Activated T-helper 17 cell treated with anti-CD3 and anti-CD28 coated beads, Interleukin-2, amount 50 U/mL, for 72 hours (primary cell): ENCODE measurements around the gene TXNIP. TPM values are rescaled to one million over a fixed set of nuclear protein-coding genes. Genes with fewer than 3 reads are reported as not detected.

Source experiments
- ATAC-seq: fragments of 150-1000 bp; cut with Tn5 transposase; replicated peaks from 2 replicates; pipeline ENCODE4 v1.10.0; 2021; ENCODE audit warnings: mild to moderate bottlenecking, moderate library complexity
- H3K27ac Mint-ChIP-seq: one replicate; pipeline ENCODE4 v1.8.0; 2022; ENCODE audit warnings: mixed read lengths
- H3K27me3 Mint-ChIP-seq: one replicate; pipeline ENCODE4 v1.8.0; 2022; ENCODE audit warnings: mixed read lengths
- H3K36me3 Mint-ChIP-seq: one replicate; pipeline ENCODE4 v1.8.0; 2022; ENCODE audit warnings: low read depth, mild to moderate bottlenecking, mixed read lengths
- H3K4me1 Mint-ChIP-seq: one replicate; pipeline ENCODE4 v1.8.0; 2022; ENCODE audit warnings: mixed read lengths
- H3K4me3 Mint-ChIP-seq: one replicate; pipeline ENCODE4 v1.8.0; 2022; ENCODE audit warnings: mild to moderate bottlenecking, mixed read lengths
- H3K9me3 Mint-ChIP-seq: one replicate; pipeline ENCODE4 v1.8.0; 2022; ENCODE audit warnings: mixed read lengths
- total RNA-seq, 2 donors: library from RNA; stranded (reverse); gene quantifications; one replicate each; pipeline ENCODE4 v1.2.3, GENCODE V29; 2022

Gene TXNIP
- total RNA-seq, 2 donors from 2014 or later: 74.2 to 269 TPM

DNA sequence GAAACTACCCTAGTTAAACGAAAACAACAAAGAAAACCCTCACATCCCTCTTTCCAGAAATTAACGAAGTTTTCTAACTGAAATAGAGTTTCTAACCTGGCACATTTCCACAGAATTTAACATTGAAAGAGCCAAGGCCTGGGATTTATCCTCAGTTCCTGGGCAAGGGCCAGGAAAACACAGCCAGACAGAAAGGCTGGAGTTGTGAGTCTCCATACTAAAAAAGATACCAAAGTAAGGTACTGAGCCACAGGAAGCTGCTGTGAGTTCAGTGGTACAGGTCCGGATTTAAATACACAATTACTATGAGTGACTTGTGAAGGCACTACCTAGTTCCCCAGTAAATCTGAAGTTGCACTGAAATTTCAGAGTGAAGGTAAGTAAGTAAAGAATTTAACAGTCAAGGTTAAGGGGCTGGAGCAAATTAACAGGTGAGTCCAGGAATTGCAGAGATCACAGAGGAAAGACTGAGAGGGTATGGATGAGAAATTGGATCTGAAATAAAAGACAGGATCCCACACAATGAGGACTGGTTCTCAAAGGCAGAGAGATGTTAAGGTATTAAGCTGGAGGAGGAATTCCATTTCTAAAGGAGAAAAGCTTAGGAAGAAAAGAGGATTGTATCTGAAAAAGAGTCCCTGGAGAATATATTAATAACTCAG is 39.5 kb downstream of the TXNIP start:
- Mint-ChIP-seq H3K27ac (peak overlapping the region; percentile 89), H3K4me1 (peaks cover 47% of the 10 kb centered on the region), H3K36me3 (peaks cover 58% of the 10 kb centered on the region), H3K4me3 (peak overlapping the region; percentile 95), H3K27me3 (no peaks in the 10 kb centered on the region), H3K9me3 (no peaks in the 10 kb centered on the region)
- no peak for ATAC-seq

DNA sequence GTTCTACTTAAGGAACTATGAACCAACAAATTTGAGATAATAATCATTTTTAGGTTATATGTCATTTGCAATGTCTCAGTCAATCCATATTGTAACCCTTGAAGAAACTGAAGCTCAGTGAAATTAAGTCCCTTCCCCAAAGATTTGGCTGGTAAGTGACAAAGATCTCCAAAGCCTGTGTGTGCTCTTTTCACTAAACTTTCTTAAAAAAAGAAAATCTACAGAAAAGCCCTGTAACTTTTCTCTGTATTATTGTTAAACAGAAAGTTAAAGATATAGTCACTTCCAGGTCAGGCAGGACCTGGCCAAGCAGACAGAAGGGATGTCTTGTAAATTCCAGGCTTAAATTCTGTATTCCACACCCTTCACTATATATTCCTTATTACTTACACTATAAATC is 40.0 kb downstream of the TXNIP start:
- peaks cover 63% of the 10 kb centered on the region for H3K36me3 Mint-ChIP-seq
- no peaks in the 10 kb centered on the region for H3K27me3 Mint-ChIP-seq
- peaks cover 53% of the 10 kb centered on the region for H3K4me1 Mint-ChIP-seq
- peak overlapping the region; percentile 89 for H3K27ac Mint-ChIP-seq
- no peaks in the 10 kb centered on the region for H3K9me3 Mint-ChIP-seq
- no peak for ATAC-seq
- peak overlapping the region; percentile 95 for H3K4me3 Mint-ChIP-seq

DNA sequence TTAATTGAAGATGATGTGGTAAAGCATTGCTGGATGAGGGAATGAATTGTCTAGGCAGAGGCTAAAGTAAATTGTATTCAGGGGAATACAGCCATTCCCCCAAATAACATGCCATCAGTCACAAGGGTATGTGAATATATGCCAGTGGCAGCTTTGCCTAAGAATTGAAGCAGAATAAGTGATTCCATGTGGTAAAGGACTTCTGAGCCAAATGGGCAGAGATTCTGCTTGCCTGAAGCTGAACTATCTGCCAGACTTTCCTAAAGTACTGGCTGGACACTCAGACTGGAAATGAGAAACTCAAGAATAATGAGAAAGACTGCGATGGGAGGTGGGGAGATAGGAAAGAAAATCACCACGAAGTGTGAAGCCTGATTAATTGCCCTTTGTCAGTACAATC is 40.9 kb downstream of the TXNIP start:
- Mint-ChIP-seq H3K27me3 (no peaks in the 10 kb centered on the region), H3K4me3 (peak overlapping the region; percentile 95), H3K27ac (peak overlapping the region; percentile 6), H3K9me3 (no peaks in the 10 kb centered on the region), H3K4me1 (peaks cover 54% of the 10 kb centered on the region), H3K36me3 (peaks cover 65% of the 10 kb centered on the region)
- ATAC-seq: no peak

DNA sequence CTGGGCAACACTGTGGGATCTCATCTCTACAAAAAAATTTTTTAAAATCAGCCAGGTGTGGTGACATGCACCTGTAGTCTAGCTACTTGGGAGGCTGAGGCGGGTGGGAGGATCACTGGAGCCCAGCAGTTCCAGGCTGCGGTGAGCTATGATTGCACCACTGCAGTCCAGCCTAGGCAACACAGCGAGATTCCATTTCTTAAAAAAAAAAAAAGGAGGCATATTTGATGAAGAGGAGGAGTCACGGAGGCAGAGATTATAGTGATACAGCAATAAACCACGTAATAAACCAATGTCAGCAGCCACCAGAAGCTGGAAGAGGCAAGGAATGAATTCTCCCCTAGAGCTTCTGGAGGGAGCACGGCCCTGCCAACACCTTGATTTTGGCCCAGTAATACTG is 42.5 kb downstream of the TXNIP start:
- no peak for ATAC-seq
- Mint-ChIP-seq H3K4me1 (peaks cover 49% of the 10 kb centered on the region), H3K36me3 (peaks cover 78% of the 10 kb centered on the region), H3K27ac (no peak overlapping the region), H3K4me3 (peak overlapping the region; percentile 95), H3K9me3 (no peaks in the 10 kb centered on the region), H3K27me3 (no peaks in the 10 kb centered on the region)

DNA sequence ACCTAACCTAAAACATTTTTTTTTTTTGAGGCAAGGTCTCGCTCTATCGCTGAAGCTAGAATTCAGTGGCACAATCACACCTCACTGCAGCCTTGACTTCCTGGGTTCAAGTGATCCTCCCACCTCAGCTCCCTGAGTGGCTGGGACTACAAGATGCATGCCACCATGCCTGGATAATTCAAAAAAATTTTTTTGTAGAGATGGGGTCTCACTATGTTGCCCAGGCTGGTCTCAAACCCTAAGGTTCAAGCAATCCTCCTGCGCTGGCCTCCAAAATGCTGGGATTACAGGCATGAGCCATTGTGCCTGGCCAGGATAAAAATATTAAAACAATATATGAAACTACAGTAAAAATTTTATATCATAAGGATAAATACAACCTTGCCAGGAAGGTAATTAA is 43.5 kb downstream of the TXNIP start:
- no peaks in the 10 kb centered on the region for H3K9me3 Mint-ChIP-seq
- peaks cover 82% of the 10 kb centered on the region for H3K36me3 Mint-ChIP-seq
- H3K27me3 Mint-ChIP-seq: no peaks in the 10 kb centered on the region
- peaks cover 43% of the 10 kb centered on the region for H3K4me1 Mint-ChIP-seq
- H3K27ac Mint-ChIP-seq: no peak overlapping the region
- ATAC-seq: no peak
- H3K4me3 Mint-ChIP-seq: no peak overlapping the region

DNA sequence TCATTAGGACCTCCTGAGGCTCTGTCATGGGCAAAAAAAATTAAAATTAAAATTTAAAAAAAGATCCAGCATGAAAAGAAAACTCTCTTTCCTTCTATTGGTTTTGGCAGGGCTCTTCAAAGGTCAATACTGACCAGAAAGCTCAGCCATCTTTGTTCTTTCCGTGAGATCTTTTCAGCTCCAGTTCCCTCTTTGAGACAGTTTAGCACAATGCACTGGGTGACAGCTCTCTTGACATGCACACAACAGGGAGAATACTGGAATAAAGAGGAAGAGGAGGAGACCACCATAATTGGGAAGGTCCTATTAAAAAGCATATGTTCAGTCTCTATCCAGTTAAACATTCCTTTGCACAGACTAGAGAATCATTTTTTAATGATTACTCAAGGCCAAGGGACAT is 44.9 kb downstream of the TXNIP start:
- Mint-ChIP-seq H3K27ac (no peak overlapping the region), H3K36me3 (peaks cover 87% of the 10 kb centered on the region)
- ATAC-seq: no peak

DNA sequence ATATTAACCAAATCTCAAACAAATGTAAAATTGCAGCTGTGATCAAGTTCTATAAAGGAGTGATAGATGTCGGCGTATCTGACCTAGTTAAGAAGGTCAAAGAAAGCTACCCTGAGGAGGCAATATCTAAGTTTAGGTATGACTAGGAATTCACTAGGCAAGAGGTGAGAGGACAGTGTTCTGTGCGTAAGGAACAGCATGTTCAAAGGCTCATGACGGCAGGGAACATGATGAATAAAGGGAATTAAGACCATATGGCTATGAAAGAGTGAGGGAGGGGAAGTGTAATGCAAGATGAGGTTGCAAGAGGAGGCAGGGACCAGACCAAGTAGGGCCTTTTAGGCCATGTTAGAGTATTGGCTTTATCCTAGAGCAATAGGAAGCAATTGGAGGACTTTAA is 47.2 kb downstream of the TXNIP start:
- Mint-ChIP-seq H3K4me1 (peaks cover 25% of the 10 kb centered on the region), H3K4me3 (no peak overlapping the region), H3K36me3 (peaks cover 89% of the 10 kb centered on the region), H3K27ac (no peak overlapping the region), H3K9me3 (no peaks in the 10 kb centered on the region), H3K27me3 (no peaks in the 10 kb centered on the region)
- no peak for ATAC-seq

More for the DNA sequence above, 44.9 kb downstream of the TXNIP start:
- Mint-ChIP-seq H3K4me1 (peaks cover 43% of the 10 kb centered on the region), H3K9me3 (no peaks in the 10 kb centered on the region), H3K27me3 (no peaks in the 10 kb centered on the region), H3K4me3 (no peak overlapping the region)

DNA sequence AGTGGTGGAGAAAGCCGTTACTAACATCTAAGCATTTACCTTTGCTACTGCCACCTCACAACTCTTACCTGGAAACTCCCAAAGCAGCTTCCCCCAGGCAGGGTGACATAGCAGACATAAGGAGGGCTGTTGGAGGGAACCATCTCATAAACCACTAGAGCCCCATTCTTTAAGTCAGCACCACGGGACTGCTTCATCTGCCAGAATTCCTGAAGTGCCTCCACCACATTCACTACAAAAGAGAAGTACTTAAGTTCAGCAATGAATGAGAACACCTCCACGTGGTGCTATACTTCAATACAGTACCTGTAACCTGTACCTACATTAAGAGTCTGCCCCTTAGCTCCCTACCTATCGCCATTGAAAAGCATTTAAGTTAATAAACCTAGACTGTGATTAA is 48.8 kb downstream of the TXNIP start:
- Mint-ChIP-seq H3K27me3 (no peaks in the 10 kb centered on the region), H3K4me3 (no peak overlapping the region), H3K27ac (no peak overlapping the region), H3K36me3 (peaks cover 89% of the 10 kb centered on the region), H3K9me3 (no peaks in the 10 kb centered on the region), H3K4me1 (peaks cover 17% of the 10 kb centered on the region)
- no peak for ATAC-seq

DNA sequence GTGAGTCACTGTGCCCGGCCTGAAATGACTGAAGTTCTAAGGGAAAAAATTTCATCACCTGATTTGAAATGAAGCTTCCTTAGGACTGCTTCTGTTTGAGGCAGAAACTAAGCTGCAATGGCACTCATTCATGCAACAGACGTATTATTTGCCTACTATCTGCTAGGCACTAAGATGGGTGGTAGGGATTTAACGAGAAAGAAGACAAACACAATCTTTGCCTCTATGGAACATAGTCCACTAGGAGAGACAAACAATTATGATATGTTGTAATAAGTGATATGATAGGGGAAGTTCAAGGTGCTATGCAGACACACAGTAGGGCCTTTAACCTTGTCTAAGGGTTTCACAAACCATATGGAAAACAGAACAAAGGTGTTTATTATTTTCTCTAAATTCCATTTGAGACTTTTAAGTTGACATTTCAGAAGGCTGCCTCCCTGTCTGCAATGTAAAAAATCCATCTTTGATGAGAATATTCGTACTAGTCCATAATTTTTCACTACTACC is 49.8 kb downstream of the TXNIP start:
- no peak overlapping the region for H3K27ac Mint-ChIP-seq
- H3K36me3 Mint-ChIP-seq: peaks cover 89% of the 10 kb centered on the region
- H3K4me1 Mint-ChIP-seq: peaks cover 8% of the 10 kb centered on the region
- H3K9me3 Mint-ChIP-seq: no peaks in the 10 kb centered on the region
- H3K27me3 Mint-ChIP-seq: no peaks in the 10 kb centered on the region
- ATAC-seq: no peak
- H3K4me3 Mint-ChIP-seq: no peak overlapping the region

DNA sequence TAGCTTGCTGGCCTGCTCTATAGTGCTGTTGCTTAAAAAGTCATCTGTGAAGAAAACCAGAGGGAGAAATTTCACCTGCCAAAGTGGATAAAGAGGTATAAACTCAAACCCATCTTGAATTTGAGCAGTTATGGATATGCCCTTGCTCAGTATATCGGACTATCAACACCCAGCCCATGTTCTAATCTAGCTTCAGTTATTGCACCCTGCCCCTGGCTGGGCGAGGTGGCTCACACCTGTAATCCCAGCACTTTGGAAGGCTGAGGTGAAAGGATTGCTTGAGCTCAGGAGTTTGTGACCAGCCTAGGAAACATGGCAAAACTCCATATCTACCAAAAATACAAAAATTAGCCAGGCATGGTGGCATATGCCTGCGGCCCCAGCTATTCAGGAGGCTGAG is 51.8 kb downstream of the TXNIP start:
- Mint-ChIP-seq H3K36me3 (peaks cover 91% of the 10 kb centered on the region), H3K27ac (no peak overlapping the region), H3K9me3 (no peaks in the 10 kb centered on the region), H3K4me1 (peaks cover 5% of the 10 kb centered on the region), H3K4me3 (no peak overlapping the region), H3K27me3 (no peaks in the 10 kb centered on the region)
- ATAC-seq: no peak

DNA sequence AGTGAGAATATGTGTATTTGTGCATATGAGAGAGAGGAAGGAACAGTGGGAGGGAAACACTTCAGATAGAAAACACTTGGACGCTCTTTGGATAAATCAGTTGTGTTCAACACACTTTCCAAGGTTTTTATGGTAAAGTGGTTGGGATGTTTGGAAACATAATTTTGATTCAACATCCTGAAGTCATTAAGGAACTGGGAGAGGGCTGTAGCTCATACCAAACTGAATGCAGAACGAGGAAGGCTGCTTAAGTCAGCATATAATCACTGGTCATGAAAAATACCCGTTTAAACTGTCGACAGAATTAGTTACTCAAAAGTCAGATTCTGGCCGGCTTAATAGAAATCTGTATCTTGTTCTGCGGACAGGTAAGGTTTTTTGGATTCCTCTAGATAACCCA is 53.5 kb downstream of the TXNIP start:
- no peaks in the 10 kb centered on the region for H3K4me1 Mint-ChIP-seq
- H3K36me3 Mint-ChIP-seq: peaks cover 95% of the 10 kb centered on the region
- no peaks in the 10 kb centered on the region for H3K27me3 Mint-ChIP-seq
- H3K4me3 Mint-ChIP-seq: no peak overlapping the region
- no peak for ATAC-seq
- no peaks in the 10 kb centered on the region for H3K9me3 Mint-ChIP-seq
- H3K27ac Mint-ChIP-seq: peak overlapping the region; percentile 38

Other genes with a start within 250 kb of the TXNIP start
- gene RNF115, start 172.5 kb downstream of the TXNIP start, total RNA-seq: 1 to 10 TPM; 7.9 to 9.3 TPM
- gene POLR3C, start 172.4 kb downstream of the TXNIP start, total RNA-seq: 10 to 100 TPM; 20.4 to 22.2 TPM
- 1 to 10 TPM; 2.3 to 2.7 TPM for gene NUDT17, start 150.9 kb downstream of the TXNIP start, total RNA-seq
- gene PIAS3, start 137.5 kb downstream of the TXNIP start, total RNA-seq: 10 to 100 TPM; 16.3 to 24.6 TPM
- under 1 TPM; 0.29 to 0.56 TPM for gene ANKRD35, start 110.7 kb downstream of the TXNIP start, total RNA-seq
- 1 to 10 TPM; 1.6 to 2.9 TPM for gene ITGA10, start 86.5 kb downstream of the TXNIP start, total RNA-seq
- gene PEX11B, start 77.9 kb downstream of the TXNIP start, total RNA-seq: 10 to 100 TPM; 23.6 to 25.2 TPM
- 100 to 1,000 TPM; 222 to 275 TPM for gene RBM8A, start 69.1 kb downstream of the TXNIP start, total RNA-seq
- gene LIX1L, start 38.6 kb downstream of the TXNIP start, total RNA-seq: 10 to 100 TPM; 43.4 to 61.2 TPM
- 1 to 10 TPM; 4.6 to 4.8 TPM for gene ANKRD34A, start 32.0 kb downstream of the TXNIP start, total RNA-seq
- 10 to 100 TPM; 16.9 to 26.0 TPM for gene POLR3GL, start 31.9 kb downstream of the TXNIP start, total RNA-seq
- gene HJV, start 25.2 kb upstream of the TXNIP start, total RNA-seq: not detected
- 1 to 10 TPM; 3.1 to 3.4 TPM for gene NBPF10, start 148.2 kb upstream of the TXNIP start, total RNA-seq
- gene NOTCH2NLA, start 232.4 kb upstream of the TXNIP start, total RNA-seq: 10 to 100 TPM; 26.3 to 45.1 TPM